ENCODE data around the gene C17orf78.
"Not testable (repeated sequence)": the region's sequence is repeated elsewhere in the genome, so short reads cannot be mapped to it uniquely, and the experiment has no call there.

C17orf78 gene

DNA sequence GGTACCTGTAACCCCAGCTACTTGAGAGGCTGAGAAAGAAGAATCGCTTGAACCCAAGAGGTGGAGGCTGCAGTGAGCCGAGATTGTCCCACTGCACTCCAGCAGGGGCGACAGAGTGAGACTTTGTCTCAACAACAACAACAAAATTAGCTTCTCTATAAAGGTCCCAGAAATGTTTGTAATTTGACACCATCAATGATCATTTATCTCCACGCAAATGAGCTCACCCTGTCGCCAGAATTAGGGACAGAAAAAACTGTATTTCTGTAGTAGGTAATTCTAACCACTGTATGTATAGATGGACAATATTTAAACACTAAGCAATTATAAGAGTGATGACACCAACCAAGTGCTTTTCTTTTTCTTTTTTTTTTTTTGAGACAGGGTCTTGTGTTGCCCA lies 10.7 kb downstream of the C17orf78 start:
- DNase-seq: no peak

DNA sequence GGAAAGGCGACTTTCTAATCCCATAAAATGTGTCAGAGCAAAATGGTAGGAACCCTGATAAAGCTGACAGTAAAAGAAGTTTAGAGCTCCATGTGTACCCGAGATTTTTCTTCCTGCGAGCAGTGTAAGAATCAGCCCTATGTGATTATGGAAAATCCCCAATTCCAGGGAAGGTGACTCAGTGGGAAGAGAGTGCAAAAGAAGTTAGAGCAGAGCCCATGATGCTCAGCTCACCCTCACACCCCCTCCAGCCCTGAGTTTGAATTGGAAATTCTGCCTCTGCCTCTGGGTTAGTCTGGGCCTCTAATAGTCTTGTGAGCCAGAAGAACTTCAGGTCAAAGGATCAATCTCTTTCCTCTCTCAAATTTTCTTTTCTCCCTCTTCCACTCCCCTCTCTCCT lies 12.5 kb downstream of the C17orf78 start:
- DNase-seq: no peak

DNA sequence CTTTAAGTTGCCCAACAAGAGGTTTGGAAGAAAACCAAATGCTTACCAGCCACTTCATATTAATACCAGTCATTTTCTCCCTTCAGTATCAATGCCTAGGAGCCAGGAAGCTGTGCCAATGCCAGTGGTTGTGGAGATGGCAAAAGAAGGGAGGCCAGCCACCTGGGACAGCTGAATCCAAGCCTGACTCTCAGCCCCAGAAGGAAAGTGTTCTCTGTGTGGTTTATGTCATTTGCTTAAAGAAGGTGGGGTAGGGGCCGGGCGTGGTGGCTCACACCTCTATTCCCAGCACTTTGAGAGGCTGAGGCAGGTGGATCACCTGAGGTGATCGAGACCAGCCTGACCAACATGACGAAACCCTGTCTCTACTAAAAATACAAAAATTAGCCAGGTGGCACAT lies 13.4 kb downstream of the C17orf78 start:
- no peak for DNase-seq

DNA sequence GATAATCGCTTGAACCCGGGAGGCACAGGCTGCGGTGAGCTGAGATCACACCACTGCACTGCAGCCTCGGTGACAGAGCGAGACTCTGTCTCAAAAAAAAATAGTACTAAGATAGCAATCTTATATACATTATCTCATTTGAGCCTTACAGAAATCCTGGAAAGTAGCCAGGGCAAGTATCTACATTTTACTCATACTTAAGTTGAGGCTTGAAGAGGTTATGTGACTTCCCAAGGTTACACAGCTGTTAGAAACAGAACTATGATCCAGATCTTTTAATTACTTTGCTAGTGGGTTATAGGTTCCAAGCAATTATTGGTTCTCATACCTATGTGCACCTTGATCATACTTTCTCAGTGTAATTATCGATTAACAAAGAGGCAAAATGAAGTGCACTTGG lies 15.4 kb downstream of the C17orf78 start:
- DNase-seq: no peak

DNA sequence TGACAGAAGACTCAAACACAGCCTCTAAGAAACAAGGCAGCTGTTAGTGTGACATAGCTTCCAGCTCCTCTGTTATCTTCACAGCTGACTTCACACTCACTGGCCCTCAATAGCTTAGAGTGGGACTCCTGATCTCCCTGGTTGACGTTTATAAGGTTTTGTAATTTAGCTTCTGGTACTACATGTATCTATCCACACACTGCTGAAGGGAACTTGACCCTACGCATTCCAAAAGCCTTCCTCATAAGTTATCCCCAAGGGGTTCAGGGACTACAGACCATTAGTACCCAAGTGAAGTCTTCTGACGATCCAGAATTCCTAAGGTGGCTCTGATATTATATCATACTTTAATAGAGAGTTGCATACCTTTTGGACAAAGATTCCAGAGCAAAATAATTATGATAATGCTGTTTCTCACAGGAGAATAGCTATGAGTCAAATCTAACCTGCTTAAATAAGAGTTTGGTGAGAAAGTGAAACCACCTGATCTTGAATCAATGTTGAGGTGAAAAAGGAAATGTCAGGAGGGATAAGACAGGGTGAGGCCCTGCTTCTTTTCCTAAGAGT lies 16.3 kb downstream of the C17orf78 start:
- DNase-seq: no peak

DNA sequence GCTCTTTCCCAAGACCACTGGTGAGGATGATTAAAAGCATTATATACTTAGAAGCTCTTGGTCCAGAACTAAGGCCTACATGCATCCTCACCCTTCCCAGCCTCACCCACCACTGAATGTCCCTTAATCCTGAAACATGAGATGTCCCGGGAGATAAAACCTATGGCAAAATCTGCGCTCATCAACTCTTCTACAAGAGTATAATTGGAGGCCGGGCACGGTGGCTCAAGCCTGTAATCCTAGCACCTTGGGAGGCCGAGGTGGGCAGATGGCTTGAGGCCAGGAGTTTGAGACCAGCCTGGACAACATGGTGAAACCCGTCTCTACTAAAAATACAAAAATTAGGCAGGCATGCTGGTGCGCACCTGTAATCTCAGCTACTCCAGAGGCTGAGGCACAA lies 17.6 kb downstream of the C17orf78 start:
- DNase-seq: no peak

DNA sequence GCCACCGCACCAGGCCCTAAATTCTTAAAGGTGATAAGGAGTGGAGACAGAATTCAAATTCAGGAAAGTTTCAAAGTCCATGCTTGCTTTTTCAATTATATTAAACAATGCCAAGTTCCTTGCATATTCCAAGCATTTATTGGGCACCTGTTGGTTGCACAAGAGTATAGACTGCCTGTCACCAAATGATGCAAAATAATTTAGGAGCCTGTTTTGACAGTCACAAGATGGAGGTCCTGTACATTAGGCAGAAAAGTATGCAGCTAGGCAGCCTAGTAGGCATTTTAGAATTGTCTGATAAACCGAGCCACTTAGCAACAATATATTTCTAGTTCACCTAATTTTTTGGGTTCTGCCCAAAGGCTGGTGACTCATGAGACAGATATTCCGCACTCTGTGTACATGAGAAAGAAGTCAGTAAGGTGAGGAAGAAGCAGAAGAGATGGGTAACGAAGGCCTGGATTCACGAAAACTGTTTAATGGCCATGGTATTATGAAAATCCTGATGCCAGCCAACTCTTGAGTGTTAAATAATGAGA lies 23.5 kb downstream of the C17orf78 start:
- no peak for DNase-seq

DNA sequence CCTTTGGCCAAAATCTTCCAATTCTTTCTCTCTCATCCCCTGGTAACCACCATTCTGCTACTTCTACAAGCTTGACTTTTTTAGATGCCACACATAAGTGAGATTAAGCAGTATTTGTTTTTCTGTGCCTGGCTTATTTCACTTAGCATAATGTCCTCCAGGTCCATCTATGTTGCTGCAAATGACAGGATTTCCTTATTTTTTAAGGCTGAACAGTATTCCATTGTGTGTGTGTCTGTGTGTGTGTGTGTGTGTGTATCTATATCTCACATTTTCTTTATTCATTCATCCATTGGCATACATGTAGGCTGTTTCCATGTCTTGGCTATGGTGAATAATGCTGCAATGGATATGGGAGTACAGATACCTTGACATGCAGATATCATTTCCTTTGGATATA lies 24.7 kb downstream of the C17orf78 start:
- DNase-seq: no peak

DNA sequence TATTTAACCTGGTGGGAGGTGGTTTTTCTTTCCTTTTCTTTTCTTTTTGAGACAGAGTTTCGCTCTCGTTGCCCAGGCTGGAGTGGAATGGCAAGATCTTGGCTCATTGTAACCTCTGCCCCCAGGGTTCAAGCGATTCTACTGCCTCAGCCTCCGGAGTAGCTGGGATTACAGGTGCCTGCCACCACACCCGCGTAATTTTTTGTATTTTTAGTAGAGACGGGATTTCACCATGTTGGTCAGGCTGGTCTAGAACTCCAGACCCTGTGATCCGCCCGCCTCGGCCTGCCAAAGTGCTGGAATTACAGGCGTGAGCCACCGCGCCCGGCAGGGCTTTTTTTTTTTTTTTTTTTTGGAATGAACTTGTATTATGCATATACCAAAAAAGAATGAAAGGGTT lies 29.7 kb downstream of the C17orf78 start:
- DNase-seq: not testable (repeated sequence)

DNA sequence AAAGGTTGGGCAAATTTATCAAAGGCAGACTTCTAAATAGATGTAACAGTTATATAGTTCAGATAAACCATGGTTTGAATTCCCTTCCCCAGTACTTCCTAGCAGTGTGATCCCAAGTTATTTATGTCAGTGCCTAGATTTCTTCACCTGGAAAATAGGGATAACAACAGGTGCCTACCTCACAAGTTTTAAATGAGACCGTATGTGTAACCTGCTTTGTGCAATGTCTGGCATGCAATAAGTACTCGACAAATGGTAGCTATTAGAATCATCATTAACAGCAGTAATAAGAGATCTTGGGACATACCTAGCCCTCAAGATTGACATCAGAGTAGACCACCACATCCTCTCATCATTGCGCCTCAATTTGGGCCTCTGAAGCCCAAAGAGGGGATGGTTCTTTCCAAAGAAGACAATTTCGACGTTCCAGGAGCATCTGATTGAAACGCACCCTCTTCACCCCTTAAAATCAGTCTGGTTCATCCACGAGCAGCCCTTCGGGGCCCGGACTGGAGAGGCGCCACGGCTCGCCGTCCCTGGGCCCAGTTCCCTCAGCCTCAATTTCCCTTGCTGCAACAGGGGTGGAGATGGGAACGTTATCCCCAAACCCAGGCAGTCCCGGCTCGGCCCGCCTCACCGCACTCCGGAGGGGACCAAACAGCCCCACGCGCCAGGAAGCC lies 30.3 kb downstream of the C17orf78 start:
- DNase-seq: peak in 2 of 14 donors; percentile 33 to 68

DNA sequence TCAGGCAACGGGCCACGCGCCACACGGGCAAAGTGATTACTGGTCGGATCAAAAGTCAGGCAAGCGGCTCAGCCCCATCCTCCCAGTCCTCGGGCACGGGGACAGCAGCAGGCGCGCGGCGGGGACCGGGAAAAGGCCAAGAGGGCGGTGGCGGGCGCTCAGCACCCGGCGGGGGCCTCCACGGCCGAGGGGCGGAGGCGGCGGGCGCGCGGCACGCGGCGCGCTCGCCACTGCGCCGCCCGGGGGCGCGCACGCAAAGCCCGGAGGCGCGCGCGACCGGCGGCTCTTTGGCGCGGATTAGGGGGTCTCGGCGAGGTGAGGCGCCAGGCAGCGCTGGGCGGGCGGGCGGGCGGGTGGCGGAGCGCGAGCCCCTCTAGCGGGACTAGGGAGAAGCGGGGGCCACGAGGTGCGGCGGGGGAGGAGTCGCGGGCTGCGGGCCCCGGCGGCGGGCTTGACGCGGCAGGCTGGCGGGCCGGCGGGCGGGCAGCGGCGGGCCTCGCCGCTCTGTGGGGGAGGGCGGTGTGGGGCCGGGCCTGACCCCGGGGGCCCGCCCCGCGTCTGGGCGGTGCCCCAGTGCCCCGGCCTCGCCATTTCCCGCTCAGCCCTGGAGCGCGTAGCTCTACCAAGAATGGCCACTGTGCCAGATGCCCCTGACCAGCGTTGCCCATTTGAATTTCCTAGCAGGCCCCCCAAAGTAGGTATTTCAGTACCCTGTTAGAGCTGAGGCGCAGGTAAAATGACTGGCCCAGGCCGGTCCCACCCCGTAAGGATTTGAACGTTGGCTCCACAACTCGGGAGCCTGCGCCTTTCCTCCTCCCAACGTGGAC lies 31.1 kb downstream of the C17orf78 start, which contains the start of the genes ACACA and TADA2A:
Gene ACACA (minus strand): TSS at position 202 of the 827 bp plus-strand sequence. CDS start 537 bp downstream, outside the sequence.
Gene TADA2A (plus strand): TSS at position 252 of the 827 bp plus-strand sequence. CDS start 4,480 bp downstream, outside the sequence.
- DNase-seq: peak; percentile 6 to 87 (median 77)

DNA sequence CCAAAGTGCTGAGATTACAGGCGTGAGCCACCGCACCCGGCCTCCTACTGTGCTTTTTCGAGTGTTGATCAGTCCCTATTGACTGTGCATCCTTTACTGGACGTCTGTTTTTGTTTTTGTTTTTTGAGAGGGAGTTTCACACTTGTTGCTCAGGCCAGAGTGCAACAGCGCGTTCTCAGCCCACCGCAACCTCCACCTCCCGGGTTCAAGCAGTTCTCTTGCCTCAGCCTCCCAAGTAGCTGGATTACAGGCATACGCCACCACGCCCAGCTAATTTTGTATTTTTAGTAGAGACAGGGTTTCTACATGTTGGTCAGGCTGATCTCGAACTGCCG lies 32.3 kb downstream of the C17orf78 start:
- not testable (repeated sequence) for DNase-seq

DNA sequence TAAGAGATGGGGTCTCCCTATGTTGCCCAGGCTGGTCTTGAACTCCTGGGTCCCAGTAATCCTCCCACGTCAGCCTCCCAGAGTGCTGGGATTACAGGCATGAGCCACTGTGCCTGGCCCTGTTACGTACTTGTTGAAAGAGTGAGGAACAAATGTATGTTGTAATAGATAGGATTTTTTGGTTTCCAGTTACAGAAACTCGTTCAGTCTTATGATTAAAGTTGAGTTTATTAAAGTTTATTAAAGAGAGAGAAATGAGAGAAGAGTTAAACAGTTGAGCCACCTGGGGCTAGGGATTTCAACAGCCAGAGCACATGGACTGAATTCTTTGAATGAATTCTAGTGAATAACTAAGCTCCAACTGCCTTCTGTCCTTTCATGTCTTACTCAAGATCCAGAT lies 34.6 kb downstream of the C17orf78 start:
- DNase-seq: no peak

DNA sequence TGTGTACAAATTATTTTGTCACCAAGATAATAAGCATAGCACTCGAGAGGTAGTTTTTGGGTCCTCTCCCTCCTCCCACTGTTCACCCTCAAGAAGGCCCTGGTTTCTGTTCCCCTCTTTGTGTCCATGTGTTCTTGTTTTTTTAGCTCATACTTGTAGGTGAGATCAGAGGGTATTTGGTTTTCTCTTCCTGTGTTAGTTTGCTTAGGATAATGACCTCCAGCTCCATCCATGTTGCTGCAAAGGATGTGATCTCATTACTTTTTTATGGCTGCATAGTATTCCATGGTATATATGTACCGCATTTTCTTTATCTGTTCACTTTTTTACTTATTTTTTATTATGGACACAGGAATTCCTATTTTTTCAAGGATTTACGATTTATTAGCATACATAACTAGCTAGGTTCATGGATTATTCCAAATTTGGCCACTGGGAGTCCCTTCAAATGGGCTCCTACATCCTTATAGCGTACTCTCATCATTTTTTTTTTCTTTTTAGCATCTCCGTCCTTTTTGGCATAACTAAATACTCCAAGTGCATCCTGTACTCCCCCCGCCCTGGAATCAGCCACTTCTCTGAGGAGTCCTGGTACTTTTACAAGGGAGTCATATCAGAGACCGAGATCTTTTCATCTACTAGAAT lies 38.2 kb downstream of the C17orf78 start:
- DNase-seq: no peak

DNA sequence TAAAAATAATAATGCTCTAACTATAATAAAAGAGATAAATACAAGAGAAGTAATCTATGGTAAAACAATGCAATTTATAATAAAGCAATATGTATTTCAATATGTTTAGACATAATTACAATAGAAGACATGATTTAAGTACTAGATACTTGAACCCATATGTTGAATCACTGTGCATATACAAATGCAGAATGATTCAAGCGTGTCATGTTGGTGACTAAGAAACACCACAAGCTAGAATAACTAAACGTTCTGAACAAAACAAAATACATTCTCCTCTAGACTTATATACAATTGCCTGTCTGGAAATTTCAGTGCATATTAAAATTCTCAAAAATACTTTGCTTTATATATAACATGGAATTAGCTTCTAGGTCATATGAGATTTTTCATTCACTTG lies 42.1 kb downstream of the C17orf78 start:
- no peak for DNase-seq

DNA sequence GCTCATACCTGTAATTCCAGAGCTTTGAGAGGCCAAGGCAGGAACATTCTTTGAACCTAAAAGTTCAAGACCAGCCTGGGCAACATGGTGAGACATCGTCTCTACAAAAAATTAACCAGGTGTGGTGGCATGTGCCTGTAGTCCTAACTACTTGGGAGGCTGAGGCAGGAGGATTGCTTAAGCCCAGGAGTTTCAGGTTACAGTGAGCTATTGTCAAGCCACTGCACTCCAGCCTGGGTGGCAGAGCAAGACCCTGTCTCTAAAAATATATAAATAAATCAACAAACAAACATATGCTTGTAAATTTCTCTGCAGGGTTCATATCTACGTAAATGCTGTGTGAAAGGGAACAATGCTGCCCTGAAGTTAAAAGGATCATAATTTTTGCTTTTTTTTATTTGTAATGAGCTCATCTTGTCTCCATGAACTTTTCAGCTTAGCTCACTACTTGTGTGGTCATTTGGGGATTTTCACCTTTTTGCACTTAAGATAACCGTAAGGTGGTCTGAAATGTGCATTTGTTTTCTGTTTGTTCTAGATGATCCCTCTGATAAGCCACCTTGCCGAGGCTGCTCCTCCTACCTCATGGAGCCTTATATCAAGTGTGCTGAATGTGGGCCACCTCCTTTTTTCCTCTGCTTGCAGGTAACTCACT lies 47.3 kb downstream of the C17orf78 start:
- no peak for DNase-seq

DNA sequence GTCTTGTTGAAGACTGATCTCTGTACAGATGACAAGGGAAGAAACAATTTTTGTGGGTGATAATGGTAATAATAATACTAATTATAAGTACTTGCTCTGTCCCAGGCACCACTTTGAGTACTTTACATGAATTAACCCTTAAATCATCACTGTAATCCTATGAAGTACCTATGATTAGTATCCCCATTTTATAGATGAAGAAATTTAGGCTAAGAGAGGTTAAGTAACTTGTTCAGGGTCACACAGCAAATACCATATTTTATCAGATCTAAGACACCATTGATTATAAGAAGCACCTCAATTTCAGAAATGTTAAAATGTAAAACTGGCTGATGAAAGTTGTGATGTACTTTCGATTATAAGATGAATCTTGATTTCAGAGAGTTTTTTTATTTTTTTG lies 49.5 kb downstream of the C17orf78 start:
- DNase-seq: no peak

DNA sequence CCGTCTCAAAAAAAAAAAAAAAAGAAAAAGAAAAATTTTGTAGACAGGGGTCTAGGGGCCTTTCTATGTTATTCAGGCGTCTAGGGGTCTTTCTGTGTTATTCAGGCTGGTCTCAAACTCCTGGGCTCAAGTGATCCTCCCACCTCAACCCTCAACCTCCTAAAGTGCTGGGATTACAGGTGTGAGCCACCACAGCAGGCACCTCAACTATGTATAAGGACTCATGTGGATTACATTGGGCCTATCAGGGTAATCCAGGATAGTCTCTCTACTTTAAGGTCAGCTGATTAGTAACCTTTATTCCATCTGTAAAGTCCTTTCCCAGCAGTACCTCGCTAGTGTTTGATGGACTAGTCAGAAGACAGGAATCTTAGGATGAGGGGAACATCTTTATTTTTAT lies 53.3 kb downstream of the C17orf78 start:
- no peak for DNase-seq

DNA sequence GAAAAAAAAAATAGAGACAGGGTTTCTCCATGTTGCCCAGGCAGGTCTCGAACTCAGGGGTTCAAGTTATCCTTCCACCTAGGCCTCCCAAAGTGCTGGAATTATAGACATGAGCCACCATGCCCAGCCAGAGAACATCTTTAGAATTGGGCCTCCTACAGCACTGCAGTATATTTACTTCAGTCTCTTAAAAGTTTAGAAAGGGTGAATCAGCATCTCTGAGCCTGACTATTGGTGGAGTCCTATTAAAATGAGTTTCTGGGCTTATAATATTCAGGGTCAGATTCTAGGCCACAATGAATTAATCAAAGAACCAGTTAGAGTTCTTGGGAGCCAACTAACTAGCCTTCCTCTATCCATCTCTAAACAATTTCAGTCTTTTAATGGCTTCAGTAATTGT lies 53.7 kb downstream of the C17orf78 start:
- DNase-seq: no peak

DNA sequence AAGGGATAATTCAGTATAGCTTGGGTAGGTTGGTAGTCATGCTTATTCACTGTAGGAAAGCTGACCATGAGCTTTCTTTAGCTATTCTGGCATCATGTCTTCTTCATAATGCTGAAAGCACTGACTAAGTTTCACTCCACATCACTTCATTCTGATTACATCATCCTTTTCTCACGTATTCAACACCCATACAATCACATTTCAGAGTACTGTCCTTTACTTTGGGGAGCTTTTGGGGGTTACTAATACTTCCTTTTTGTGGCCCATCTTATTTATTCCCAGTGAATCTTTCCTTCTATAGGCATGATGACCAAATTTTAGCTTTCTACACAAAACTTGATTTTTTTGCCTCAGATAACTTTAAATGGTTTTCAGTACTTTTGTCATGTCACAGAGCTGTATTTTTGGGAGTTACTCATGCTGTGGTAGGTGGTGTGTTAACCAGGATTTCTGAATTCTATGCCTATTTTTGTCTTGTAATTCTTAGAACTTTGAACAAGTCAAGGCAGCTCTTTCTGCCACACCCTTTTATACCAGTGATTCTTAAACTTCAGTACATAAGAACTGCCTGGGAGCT lies 54.4 kb downstream of the C17orf78 start:
- DNase-seq: no peak

DNA sequence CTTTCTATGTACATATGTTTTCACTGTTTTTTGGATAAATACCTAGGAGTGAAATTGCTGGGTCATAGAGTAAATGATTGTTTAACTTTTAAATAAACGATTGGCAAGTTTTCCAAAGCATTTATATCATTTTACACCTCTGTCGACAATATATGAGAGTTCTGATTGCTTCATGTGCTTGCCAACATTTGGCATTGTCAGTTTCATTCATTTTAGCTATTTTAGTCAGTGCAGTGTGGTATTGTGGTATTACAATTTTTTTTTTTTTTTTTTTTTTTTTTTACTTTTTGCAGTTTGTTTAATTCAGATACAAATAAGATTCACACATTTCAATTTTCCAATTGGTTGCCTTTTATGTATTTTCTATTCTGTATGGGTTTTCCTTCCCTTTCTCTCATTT lies 56.9 kb downstream of the C17orf78 start:
- no peak for DNase-seq

DNA sequence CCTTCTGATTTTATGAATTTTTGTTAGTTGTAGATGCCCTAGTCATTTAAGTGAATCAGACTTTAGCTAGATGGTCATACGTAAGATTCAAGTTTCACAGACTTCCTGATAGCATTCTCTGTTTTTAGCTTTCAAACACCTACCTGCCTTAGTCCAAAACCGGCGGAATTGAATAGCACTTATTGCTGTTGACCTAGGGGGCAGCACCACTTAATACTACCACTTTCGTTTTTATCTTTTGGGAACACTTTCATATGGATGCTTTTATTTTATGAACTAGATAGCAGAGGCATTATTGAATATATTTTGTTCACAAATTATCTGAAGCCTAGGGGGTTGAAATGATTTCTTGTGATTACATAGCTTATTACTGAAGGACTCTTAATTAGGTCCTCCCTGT lies 62.4 kb downstream of the C17orf78 start:
- no peak for DNase-seq

Measured in C1 segment of cervical spinal cord (tissue), 14 donors.